IMR-90 (cell line): Measurements from ENCODE around the gene SLC52A3.

Source experiments
- POLR2A ChIP-seq: IDR thresholded peaks from 2 replicates; pipeline ENCODE4 v1.6.1; 2012; ENCODE audit warnings: mild to moderate bottlenecking, low read depth, low read length
- RFX5 ChIP-seq: IDR thresholded peaks from 2 replicates; pipeline ENCODE4 v1.8.0; 2012; ENCODE audit warnings: low read depth, mild to moderate bottlenecking, low read length, moderate library complexity
- TF ChIP-seq, protein P1 (sequence below): conservative IDR thresholded peaks from 2 replicates; pipeline ENCODE4 v1.5.1; 2012; ENCODE audit warnings: mild to moderate bottlenecking, low read depth, low read length, improper control_type of control experiment

DNA sequence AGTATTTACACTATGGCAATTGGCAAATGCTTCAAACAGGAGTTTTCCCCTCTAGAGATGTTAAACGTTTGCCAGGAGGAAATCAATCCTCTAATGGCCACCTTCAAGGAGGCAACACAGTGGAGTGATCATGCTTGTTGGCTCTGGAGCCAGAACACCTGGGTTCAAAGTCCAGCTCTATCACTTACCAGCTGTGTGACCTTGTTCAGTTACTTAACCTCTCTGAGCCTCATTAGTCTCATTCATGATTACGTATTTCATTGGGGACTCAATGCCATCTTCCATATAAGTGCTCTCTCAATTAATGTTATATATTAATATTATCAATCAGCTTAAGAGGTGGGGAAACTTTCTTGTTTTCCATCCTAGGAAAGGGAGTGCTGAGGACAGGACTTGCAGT, 26.1 kb downstream of the SLC52A3 start:
- TF ChIP-seq POLR2A (no peak), RFX5 (no peak)
- TF ChIP-seq, protein P1, sequence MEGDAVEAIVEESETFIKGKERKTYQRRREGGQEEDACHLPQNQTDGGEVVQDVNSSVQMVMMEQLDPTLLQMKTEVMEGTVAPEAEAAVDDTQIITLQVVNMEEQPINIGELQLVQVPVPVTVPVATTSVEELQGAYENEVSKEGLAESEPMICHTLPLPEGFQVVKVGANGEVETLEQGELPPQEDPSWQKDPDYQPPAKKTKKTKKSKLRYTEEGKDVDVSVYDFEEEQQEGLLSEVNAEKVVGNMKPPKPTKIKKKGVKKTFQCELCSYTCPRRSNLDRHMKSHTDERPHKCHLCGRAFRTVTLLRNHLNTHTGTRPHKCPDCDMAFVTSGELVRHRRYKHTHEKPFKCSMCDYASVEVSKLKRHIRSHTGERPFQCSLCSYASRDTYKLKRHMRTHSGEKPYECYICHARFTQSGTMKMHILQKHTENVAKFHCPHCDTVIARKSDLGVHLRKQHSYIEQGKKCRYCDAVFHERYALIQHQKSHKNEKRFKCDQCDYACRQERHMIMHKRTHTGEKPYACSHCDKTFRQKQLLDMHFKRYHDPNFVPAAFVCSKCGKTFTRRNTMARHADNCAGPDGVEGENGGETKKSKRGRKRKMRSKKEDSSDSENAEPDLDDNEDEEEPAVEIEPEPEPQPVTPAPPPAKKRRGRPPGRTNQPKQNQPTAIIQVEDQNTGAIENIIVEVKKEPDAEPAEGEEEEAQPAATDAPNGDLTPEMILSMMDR, result no peak
